Measurements from ENCODE around the gene TRIP13.
"Not testable (repeated sequence)": the region's sequence is repeated elsewhere in the genome, so short reads cannot be mapped to it uniquely, and the experiment has no call there.

Gene TRIP13

GRCh38 chr5:929596-929995 lies 36.9 kb downstream of the TRIP13 start:
- DNase-seq (ENCODE audit: insufficient read length, low spot score): no peak
- TF ChIP-seq SPI1 (IDR thresholded peaks at IDR 0.05; ENCODE audit: low read depth, low read length) (no peak), POU2F2 (IDR thresholded peaks at IDR 0.05; ENCODE audit: low read depth, low read length) (no peak), TAF1 (IDR thresholded peaks at IDR 0.05; ENCODE audit: low read depth, low read length) (no peak)
- no peak for FAIRE-seq

- FAIRE-seq (no peak), DNase-seq (ENCODE audit: insufficient read length, low spot score) (no peak)
- TF ChIP-seq TAF1 (IDR thresholded peaks at IDR 0.05; ENCODE audit: low read depth, low read length): no peak
- no peak for TF ChIP-seq POLR2AphosphoS5 (IDR thresholded peaks at IDR 0.05; ENCODE audit: low read depth, low read length)
- TF ChIP-seq POLR2A (IDR thresholded peaks at IDR 0.05; ENCODE audit: low read depth, low read length): no peak
- TF ChIP-seq PAX5 (IDR thresholded peaks at IDR 0.05; ENCODE audit: insufficient read depth, low read length, severe bottlenecking): no peak
- no peak for TF ChIP-seq POU2F2 (IDR thresholded peaks at IDR 0.05; ENCODE audit: low read depth, low read length)
Measured at GRCh38 chr5:930866-931265, 38.2 kb downstream of the TRIP13 start.

- no peak for DNase-seq (ENCODE audit: insufficient read length, low spot score)
- TF ChIP-seq POLR2A (IDR thresholded peaks at IDR 0.05; ENCODE audit: low read depth, low read length): no peak
- no peak for TF ChIP-seq TAF1 (IDR thresholded peaks at IDR 0.05; ENCODE audit: low read depth, low read length)
- no peak for TF ChIP-seq SPI1 (IDR thresholded peaks at IDR 0.05; ENCODE audit: low read depth, low read length)
- no peak for TF ChIP-seq PAX5 (IDR thresholded peaks at IDR 0.05; ENCODE audit: insufficient read depth, low read length, severe bottlenecking)
- TF ChIP-seq POU2F2 (IDR thresholded peaks at IDR 0.05; ENCODE audit: low read depth, low read length): no peak
- TF ChIP-seq POLR2AphosphoS5 (IDR thresholded peaks at IDR 0.05; ENCODE audit: low read depth, low read length): no peak
- FAIRE-seq: no peak
Measured at GRCh38 chr5:931570-932145, 39.0 kb downstream of the TRIP13 start.

GRCh38 chr5:932151-932627 lies 39.5 kb downstream of the TRIP13 start:
- FAIRE-seq: no peak
- no peak for TF ChIP-seq POU2F2 (IDR thresholded peaks at IDR 0.05; ENCODE audit: low read depth, low read length)
- TF ChIP-seq SPI1 (IDR thresholded peaks at IDR 0.05; ENCODE audit: low read depth, low read length): no peak
- no peak for TF ChIP-seq POLR2A (IDR thresholded peaks at IDR 0.05; ENCODE audit: low read depth, low read length)
- TF ChIP-seq TAF1 (IDR thresholded peaks at IDR 0.05; ENCODE audit: low read depth, low read length): no peak
- no peak for TF ChIP-seq POLR2AphosphoS5 (IDR thresholded peaks at IDR 0.05; ENCODE audit: low read depth, low read length)
- no peak for TF ChIP-seq PAX5 (IDR thresholded peaks at IDR 0.05; ENCODE audit: insufficient read depth, low read length, severe bottlenecking)
- DNase-seq (ENCODE audit: insufficient read length, low spot score): no peak

GRCh38 chr5:932628-933250 lies 40.1 kb downstream of the TRIP13 start:
- no peak for TF ChIP-seq SPI1 (IDR thresholded peaks at IDR 0.05; ENCODE audit: low read depth, low read length)
- TF ChIP-seq PAX5 (IDR thresholded peaks at IDR 0.05; ENCODE audit: insufficient read depth, low read length, severe bottlenecking): no peak
- TF ChIP-seq POLR2AphosphoS5 (IDR thresholded peaks at IDR 0.05; ENCODE audit: low read depth, low read length): no peak
- TF ChIP-seq POLR2A (IDR thresholded peaks at IDR 0.05; ENCODE audit: low read depth, low read length): no peak
- DNase-seq (ENCODE audit: insufficient read length, low spot score) (no peak), FAIRE-seq (no peak)

- FAIRE-seq (no peak), DNase-seq (ENCODE audit: insufficient read length, low spot score) (no peak)
- no peak for TF ChIP-seq POU2F2 (IDR thresholded peaks at IDR 0.05; ENCODE audit: low read depth, low read length)
- TF ChIP-seq POLR2AphosphoS5 (IDR thresholded peaks at IDR 0.05; ENCODE audit: low read depth, low read length): no peak
- TF ChIP-seq TAF1 (IDR thresholded peaks at IDR 0.05; ENCODE audit: low read depth, low read length): no peak
Measured at GRCh38 chr5:933251-933861, 40.7 kb downstream of the TRIP13 start.

GRCh38 chr5:933951-934350 lies 41.3 kb downstream of the TRIP13 start:
- DNase-seq (ENCODE audit: insufficient read length, low spot score); FAIRE-seq: not testable (repeated sequence)

- FAIRE-seq; DNase-seq (ENCODE audit: insufficient read length, low spot score): not testable (repeated sequence)
Measured at GRCh38 chr5:934381-934967, 41.8 kb downstream of the TRIP13 start.

- no peak for TF ChIP-seq SPI1 (IDR thresholded peaks at IDR 0.05; ENCODE audit: low read depth, low read length)
- DNase-seq (ENCODE audit: insufficient read length, low spot score): no peak
- FAIRE-seq: no peak
Measured at GRCh38 chr5:935510-936084, 42.9 kb downstream of the TRIP13 start.

- no peak for TF ChIP-seq SPI1 (IDR thresholded peaks at IDR 0.05; ENCODE audit: low read depth, low read length)
- no peak for TF ChIP-seq TAF1 (IDR thresholded peaks at IDR 0.05; ENCODE audit: low read depth, low read length)
- TF ChIP-seq POLR2A (IDR thresholded peaks at IDR 0.05; ENCODE audit: low read depth, low read length): no peak
- TF ChIP-seq PAX5 (IDR thresholded peaks at IDR 0.05; ENCODE audit: insufficient read depth, low read length, severe bottlenecking): no peak
- no peak for TF ChIP-seq POLR2AphosphoS5 (IDR thresholded peaks at IDR 0.05; ENCODE audit: low read depth, low read length)
- no peak for TF ChIP-seq POU2F2 (IDR thresholded peaks at IDR 0.05; ENCODE audit: low read depth, low read length)
- FAIRE-seq: no peak
- no peak for DNase-seq (ENCODE audit: insufficient read length, low spot score)
Measured at GRCh38 chr5:936149-937144, 43.8 kb downstream of the TRIP13 start.
